Measurements from ENCODE around the gene ADAMTS7. TPM values are rescaled to one million over a fixed set of nuclear protein-coding genes. Genes with fewer than 3 reads are reported as not detected.
A peak's percentile ranks its signal among the peaks of the same experiment; 100 is the strongest.
"Not testable (repeated sequence)": the region's sequence is repeated elsewhere in the genome, so short reads cannot be mapped to it uniquely, and the experiment has no call there.

ADAMTS7 gene
- total and polyA plus RNA-seq, 10 donors, result 0.47 to 15.0 (median 8.2) TPM

DNA sequence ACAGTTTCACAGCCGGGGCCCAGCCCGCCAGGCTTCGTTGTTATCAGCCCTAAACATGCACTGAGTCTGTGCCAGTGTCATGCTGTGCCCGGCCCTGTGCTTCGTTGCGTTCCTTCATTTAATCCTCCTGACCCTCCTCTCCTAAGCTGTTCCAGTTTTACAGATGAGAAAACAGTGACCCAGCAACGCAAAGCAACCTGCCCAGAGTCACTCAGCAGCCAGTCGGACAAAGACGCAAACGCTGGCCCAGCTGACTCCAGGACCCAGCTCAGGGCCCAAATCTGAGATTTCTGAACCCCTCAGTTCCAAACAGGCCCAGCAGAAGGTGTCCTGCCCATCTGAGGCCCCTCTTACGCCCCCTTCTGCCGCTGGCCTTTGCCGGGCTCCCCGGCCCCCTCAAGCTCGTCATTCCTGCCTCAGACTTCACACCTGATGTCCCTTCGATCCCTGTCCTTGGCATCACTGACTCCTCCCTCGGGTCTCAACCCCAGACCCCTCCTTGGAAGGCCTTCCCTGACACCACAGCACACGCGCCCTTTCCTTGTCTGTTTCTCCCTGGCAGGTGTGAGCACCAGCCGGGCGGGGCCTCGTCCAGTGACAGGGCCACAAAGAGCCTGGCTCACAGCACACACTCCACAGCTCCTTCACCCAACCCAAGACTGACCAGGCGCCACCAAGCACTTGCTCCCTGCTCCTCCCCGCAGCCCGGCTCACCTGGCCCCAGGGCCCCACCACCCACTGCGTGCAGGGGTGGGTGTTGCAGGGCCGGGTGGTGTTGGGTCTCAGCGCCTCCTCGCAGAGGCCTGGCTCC is 48.1 kb downstream of the ADAMTS7 start:
- Histone ChIP-seq H3K36me3 (no peaks in the 10 kb centered on the region), H3K4me3 (no peak overlapping the region), H3K27ac (no peak overlapping the region), H3K4me1 (peaks cover 24 to 70% (median 43%) of the 10 kb centered on the region in 6 donors), H3K27me3 (replicated peaks in 1 of 7) (no peaks in the 10 kb centered on the region), H3K9me3 (no peaks in the 10 kb centered on the region)
- TF ChIP-seq, protein P1, sequence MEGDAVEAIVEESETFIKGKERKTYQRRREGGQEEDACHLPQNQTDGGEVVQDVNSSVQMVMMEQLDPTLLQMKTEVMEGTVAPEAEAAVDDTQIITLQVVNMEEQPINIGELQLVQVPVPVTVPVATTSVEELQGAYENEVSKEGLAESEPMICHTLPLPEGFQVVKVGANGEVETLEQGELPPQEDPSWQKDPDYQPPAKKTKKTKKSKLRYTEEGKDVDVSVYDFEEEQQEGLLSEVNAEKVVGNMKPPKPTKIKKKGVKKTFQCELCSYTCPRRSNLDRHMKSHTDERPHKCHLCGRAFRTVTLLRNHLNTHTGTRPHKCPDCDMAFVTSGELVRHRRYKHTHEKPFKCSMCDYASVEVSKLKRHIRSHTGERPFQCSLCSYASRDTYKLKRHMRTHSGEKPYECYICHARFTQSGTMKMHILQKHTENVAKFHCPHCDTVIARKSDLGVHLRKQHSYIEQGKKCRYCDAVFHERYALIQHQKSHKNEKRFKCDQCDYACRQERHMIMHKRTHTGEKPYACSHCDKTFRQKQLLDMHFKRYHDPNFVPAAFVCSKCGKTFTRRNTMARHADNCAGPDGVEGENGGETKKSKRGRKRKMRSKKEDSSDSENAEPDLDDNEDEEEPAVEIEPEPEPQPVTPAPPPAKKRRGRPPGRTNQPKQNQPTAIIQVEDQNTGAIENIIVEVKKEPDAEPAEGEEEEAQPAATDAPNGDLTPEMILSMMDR (IDR thresholded peaks at IDR 0.05 in 8 of 11, conservative IDR thresholded peaks at IDR 0.05 in 3 of 11), result no peak
- TF ChIP-seq POLR2A (IDR thresholded peaks at IDR 0.05), result no peak
- TF ChIP-seq POLR2AphosphoS5 (IDR thresholded peaks at IDR 0.05), result no peak
- peak; percentile 76 for DNase-seq
- intact Hi-C loops (cut with DNase I; ENCODE audit: low total_unique reads), result no loop called here
- 93 to 96% (median 94%) methylated on average over 23 to 29 of the region's 29 CpGs for WGBS, 5 donors

DNA sequence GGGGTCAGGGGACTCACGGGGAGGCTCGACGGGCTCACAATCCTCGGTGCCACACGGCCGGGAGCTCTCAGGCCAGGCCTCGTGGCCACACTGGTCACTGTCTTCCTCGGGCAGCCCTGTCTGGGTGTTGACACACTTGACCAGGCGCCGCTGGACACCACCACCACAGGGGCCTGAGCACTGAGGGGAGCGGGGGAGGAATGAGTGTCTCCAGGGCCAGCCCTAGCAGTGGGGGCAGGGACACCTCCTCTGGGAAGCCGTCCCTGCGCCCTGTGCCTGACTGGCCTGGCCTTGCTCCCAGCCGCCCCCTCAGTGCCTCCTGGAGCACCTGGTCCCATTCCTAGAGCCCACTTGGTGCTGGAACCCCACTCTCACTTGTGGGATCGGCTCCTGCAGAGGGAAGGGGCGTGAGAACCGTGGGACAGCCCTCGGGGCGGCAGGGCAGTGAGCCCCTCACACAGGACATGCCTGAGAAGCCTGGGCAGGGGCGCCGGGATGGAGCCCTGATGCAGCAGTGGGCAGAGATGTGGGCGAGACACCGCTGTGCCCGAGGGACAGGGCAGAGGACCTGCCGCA is 48.8 kb downstream of the ADAMTS7 start:
- H3K27ac ChIP-seq, result peak overlapping the region in 5 of 8 donors; percentile 44 to 86 (median 75)
- H3K9me3 ChIP-seq; intact Hi-C loops (cut with DNase I; ENCODE audit: low total_unique reads): not testable (repeated sequence)

GRCh38 chr15:78761891-78762385 is 49.3 kb downstream of the ADAMTS7 start:
- Histone ChIP-seq H3K27me3 (replicated peaks in 1 of 7) (no peaks in the 10 kb centered on the region), H3K36me3 (no peaks in the 10 kb centered on the region), H3K4me3 (peak overlapping the region in 1 of 8 donors; percentile 35), H3K27ac (peak overlapping the region in 7 of 8 donors; percentile 44 to 86 (median 75)), H3K4me1 (peaks cover 36 to 82% (median 56%) of the 10 kb centered on the region in 6 donors), H3K9me3 (no peaks in the 10 kb centered on the region)
- no peak for TF ChIP-seq POLR2A (IDR thresholded peaks at IDR 0.05)
- TF ChIP-seq, protein P1 (IDR thresholded peaks at IDR 0.05 in 8 of 11, conservative IDR thresholded peaks at IDR 0.05 in 3 of 11), result no peak
- no peak for TF ChIP-seq POLR2AphosphoS5 (IDR thresholded peaks at IDR 0.05)
- intact Hi-C loops (cut with DNase I; ENCODE audit: low total_unique reads), result no loop called here
- DNase-seq, result peak; percentile 81
- 63 to 74% (median 67%) methylated on average over 3 of the region's 3 CpGs; no CpG with 5 or more reads in 1 of the 5 donors for WGBS, 5 donors

More for the DNA sequence above, 48.8 kb downstream of the ADAMTS7 start:
- H3K36me3 ChIP-seq; H3K4me3 ChIP-seq; H3K27me3 ChIP-seq (replicated peaks in 1 of 7): not testable (repeated sequence)
- H3K4me1 ChIP-seq, result peaks cover 31 to 77% (median 51%) of the 10 kb centered on the region in 6 donors
- WGBS, 5 donors, result 78 to 94% (median 88%) methylated on average over 6 to 25 of the region's 25 CpGs
- DNase-seq, result peak; percentile 81

- H3K36me3 ChIP-seq; H3K27me3 ChIP-seq (replicated peaks in 1 of 7); H3K9me3 ChIP-seq; intact Hi-C loops (cut with DNase I; ENCODE audit: low total_unique reads): not testable (repeated sequence)
- peak; percentile 93 for DNase-seq
- H3K4me1 ChIP-seq, result peaks cover 38 to 86% (median 60%) of the 10 kb centered on the region in 6 donors
- H3K4me3 ChIP-seq, result peak overlapping the region in 1 of 8 donors; percentile 35
- H3K27ac ChIP-seq, result peak overlapping the region in 7 of 8 donors; percentile 44 to 86 (median 75)
- WGBS, 5 donors, result 10 to 24% (median 22%) methylated on average over 4 to 9 of the region's 9 CpGs
- peak; percentile 90 to 97 (median 95) for TF ChIP-seq POLR2AphosphoS5 (IDR thresholded peaks at IDR 0.05)
- peak in 1 of 3 donors; percentile 24 for TF ChIP-seq POLR2A (IDR thresholded peaks at IDR 0.05)
Observed at GRCh38 chr15:78761475-78761874, 49.8 kb downstream of the ADAMTS7 start.

DNA sequence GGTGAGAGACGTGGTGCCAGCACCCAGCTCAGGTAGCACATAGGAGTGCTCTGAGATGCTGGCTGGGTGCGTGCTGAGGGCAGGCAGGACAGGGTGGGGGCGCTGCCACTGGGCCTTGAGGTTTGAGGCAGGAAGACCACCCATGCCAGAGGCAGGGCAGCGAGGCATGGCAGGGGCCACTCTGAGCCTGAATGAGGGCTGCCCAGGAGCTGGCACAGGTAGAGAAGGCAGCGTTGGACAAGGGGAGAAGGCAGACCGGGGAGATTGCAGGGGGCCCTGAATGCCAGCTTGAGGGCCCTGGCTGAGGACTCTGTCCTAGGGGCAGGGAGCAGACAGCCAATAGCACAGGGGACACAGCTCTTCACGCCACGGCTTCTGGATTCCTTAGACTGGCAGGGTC is 50.2 kb downstream of the ADAMTS7 start:
- 72 to 84% (median 76%) methylated on average over 5 to 8 of the region's 8 CpGs for WGBS, 5 donors
- no peaks in the 10 kb centered on the region for H3K36me3 ChIP-seq
- peak; percentile 82 for DNase-seq
- H3K27ac ChIP-seq, result peak overlapping the region in 6 of 8 donors; percentile 47 to 86 (median 76)
- H3K9me3 ChIP-seq, result no peaks in the 10 kb centered on the region
- intact Hi-C loops (cut with DNase I; ENCODE audit: low total_unique reads), result no loop called here
- peaks cover 38 to 90% (median 64%) of the 10 kb centered on the region in 6 donors for H3K4me1 ChIP-seq
- H3K4me3 ChIP-seq, result no peak overlapping the region
- H3K27me3 ChIP-seq (replicated peaks in 1 of 7), result no peaks in the 10 kb centered on the region
- TF ChIP-seq POLR2AphosphoS5 (IDR thresholded peaks at IDR 0.05) (no peak), POLR2A (IDR thresholded peaks at IDR 0.05) (no peak)
- TF ChIP-seq, protein P1 (IDR thresholded peaks at IDR 0.05 in 8 of 11, conservative IDR thresholded peaks at IDR 0.05 in 3 of 11), result no peak
